HCT116 (cell line): ENCODE measurements around the gene OPHN1. TPM values are rescaled to one million over a fixed set of nuclear protein-coding genes. Genes with fewer than 3 reads are reported as not detected.

ENCODE experiments used
- ATAC-seq: fragments of 200-7000 bp; cut with Tn5 transposase; 2 replicates; pipeline ENCODE4 v1.9.1; 2020; ENCODE audit warnings: mild to moderate bottlenecking, moderate library complexity
- BruUV-seq: library from RNA; stranded (reverse); fragments of 400-500 nt; replicated peaks from 2 replicates; lab custom pipeline; 2021; lab: Mats Ljungman, UMichigan
- CTCF ChIA-PET: fragments of 300-600 bp; sonication (Branson Sonifier 250); formaldehyde crosslinking; loops from one replicate; lab custom pipeline; 2021; ENCODE audit warnings: antibody characterized with exemption; lab: Charles Lee
- POLR2A ChIA-PET: fragments of 300-600, 350-600 bp; sonication (Branson Sonifier 250); formaldehyde crosslinking; loops from one replicate; lab custom pipeline; 2021; ENCODE audit warnings: antibody characterized with exemption; lab: Charles Lee
- RAD21 ChIA-PET, 2 experiments: fragments of 300-600 bp; sonication (Branson Sonifier 250); formaldehyde crosslinking; loops; one replicate each; lab custom pipeline; 2023; ENCODE audit warnings: low total read pairs in 2 of 2; ENCODE audit not compliant: uncharacterized antibody in 2 of 2, unreplicated experiment in 2 of 2, low non-redundant PET in 1 of 2; lab: Charles Lee
- DNase-seq: peaks from one replicate; pipeline ENCODE4 v3.0.0-alpha.2; 2010; ENCODE audit warnings: low read depth, low spot score
- H2AFZ ChIP-seq: fragments of 200-600 bp; shearing (Covaris generic), sonication (generic); 2 replicates; pipeline ENCODE4 v1.6.1; 2017; ENCODE audit warnings: low read depth, mixed run types, mixed read lengths, antibody characterized with exemption, low read length; ENCODE audit not compliant: poor library complexity, severe bottlenecking
- H3K27ac ChIP-seq: 2 replicates; pipeline ENCODE4 v1.5.1; 2012; ENCODE audit warnings: low read depth, low read length
- H3K27me3 ChIP-seq: fragments of 200-600 bp; sonication (generic); 2 replicates; pipeline ENCODE4 v1.6.1; 2016; ENCODE audit warnings: mixed run types, low read length, mixed read lengths; ENCODE audit not compliant: insufficient read depth
- H3K36me3 ChIP-seq, 2 experiments: fragments of 200-500 bp in 1 of 2; fragments of 200-600 bp in 1 of 2; sonication (Bioruptor generic) in 1 of 2; sonication (generic) in 1 of 2; 2 replicates each; pipeline versions ENCODE4 v1.5.1 to v1.6.1; 2014 to 2016; ENCODE audit warnings: low read length in 2 of 2, inconsistent platforms in 1 of 2, mixed read lengths in 1 of 2, mixed run types in 1 of 2; ENCODE audit not compliant: insufficient read depth in 2 of 2, control insufficient read depth in 1 of 2
- H3K4me1 ChIP-seq, 2 experiments: fragments of 200-600 bp in 1 of 2; sonication (generic) in 1 of 2; 2 replicates each; pipeline versions ENCODE4 v1.5.1 to v1.6.1; 2012 to 2017; ENCODE audit warnings: low read length in 2 of 2, inconsistent platforms in 1 of 2, mild to moderate bottlenecking in 1 of 2, mixed read lengths in 1 of 2, mixed run types in 1 of 2, moderate library complexity in 1 of 2; ENCODE audit not compliant: insufficient read depth in 2 of 2, control insufficient read depth in 1 of 2
- H3K4me2 ChIP-seq: fragments of 200-600 bp; sonication (generic); 2 replicates; pipeline ENCODE4 v1.6.1; 2017; ENCODE audit warnings: mixed run types, low read length, mixed read lengths
- H3K4me3 ChIP-seq, 2 experiments: fragments of 200-600 bp in 1 of 2; sonication (generic) in 1 of 2; replicated peaks in 1 of 2; 2 replicates each; pipeline ENCODE4 v1.5.1; 2011 to 2016; ENCODE audit warnings: low read length in 2 of 2, control low read depth in 1 of 2, low read depth in 1 of 2, mild to moderate bottlenecking in 1 of 2, mixed read lengths in 1 of 2, mixed run types in 1 of 2
- H3K79me2 ChIP-seq: fragments of 200-600 bp; sonication (generic); 2 replicates; pipeline ENCODE4 v1.6.1; 2017; ENCODE audit warnings: mild to moderate bottlenecking, mixed run types, low read length, moderate library complexity, mixed read lengths; ENCODE audit not compliant: insufficient read depth
- H3K9ac ChIP-seq: fragments of 200-600 bp; sonication (generic); 2 replicates; pipeline ENCODE4 v1.6.1; 2016; ENCODE audit warnings: low read length, mixed read lengths
- H3K9me2 ChIP-seq: fragments of 200-600 bp; sonication (generic), shearing (Covaris generic); 2 replicates; pipeline ENCODE4 v1.6.1; 2017; ENCODE audit warnings: mixed run types, mild to moderate bottlenecking, moderate library complexity; ENCODE audit not compliant: insufficient read depth
- H3K9me3 ChIP-seq, 2 experiments: fragments of 200-500 bp in 1 of 2; fragments of 200-600 bp in 1 of 2; sonication (Bioruptor generic) in 1 of 2; sonication (generic) in 1 of 2; 2 replicates each; pipeline ENCODE4 v1.6.1; 2014 to 2017; ENCODE audit warnings: low read length in 2 of 2, mixed read lengths in 2 of 2, inconsistent platforms in 1 of 2, low read depth in 1 of 2, mild to moderate bottlenecking in 1 of 2, mixed run types in 1 of 2, moderate library complexity in 1 of 2; ENCODE audit not compliant: control insufficient read depth in 1 of 2, insufficient read depth in 1 of 2
- H4K20me1 ChIP-seq: fragments of 200-600 bp; sonication (generic), shearing (Covaris generic); 2 replicates; pipeline ENCODE4 v1.6.1; 2017; ENCODE audit warnings: mixed run types, mild to moderate bottlenecking, moderate library complexity; ENCODE audit not compliant: insufficient read depth
- CEBPB ChIP-seq: IDR thresholded peaks from 2 replicates; pipeline ENCODE4 v1.6.1; 2012; ENCODE audit warnings: low read depth
- ELF1 ChIP-seq: IDR thresholded peaks from 2 replicates; pipeline ENCODE4 v1.6.1; 2012; ENCODE audit warnings: low read depth, borderline replicate concordance
- EZH2 ChIP-seq: fragments of 200-600 bp; sonication (generic); IDR thresholded peaks from 2 replicates; pipeline ENCODE4 v1.6.1; 2017; ENCODE audit warnings: antibody characterized with exemption, mixed run types
- FOSL1 ChIP-seq: IDR thresholded peaks from 2 replicates; pipeline ENCODE4 v1.6.1; 2012; ENCODE audit warnings: low read depth
- POLR2AphosphoS5 ChIP-seq: IDR thresholded peaks from 2 replicates; pipeline ENCODE4 v1.6.1; 2011; ENCODE audit warnings: mild to moderate bottlenecking, low read depth, low read length, moderate library complexity
- RAD21 ChIP-seq: IDR thresholded peaks from 2 replicates; pipeline ENCODE4 v1.6.1; 2012; ENCODE audit warnings: low read depth, mild to moderate bottlenecking
- SIN3A ChIP-seq: IDR thresholded peaks from 2 replicates; pipeline ENCODE4 v1.6.1; 2012; ENCODE audit warnings: low read depth
- SRF ChIP-seq: IDR thresholded peaks from 2 replicates; pipeline ENCODE4 v1.6.1; 2012; ENCODE audit warnings: low read depth
- ZFX ChIP-seq: fragments of 450-650 bp; IDR thresholded peaks from 2 replicates; pipeline ENCODE4 v1.6.1; 2017
- ZNF274 ChIP-seq: fragments of 200-500 bp; sonication (Bioruptor generic); IDR thresholded peaks from 2 replicates; pipeline ENCODE4 v1.6.1; 2014; ENCODE audit warnings: mild to moderate bottlenecking, low read depth, low read length, inconsistent platforms
- intact Hi-C: fragments of 100-400 bp; cut with micrococcal nuclease; formaldehyde crosslinking; loops from 2 replicates; pipeline ENCODE4 v1.10.0; 2022
- total RNA-seq: library from RNA; stranded (reverse); gene quantifications from one replicate; pipeline ENCODE4 v1.2.1, GENCODE V29; 2021; ENCODE audit not compliant: unreplicated experiment
- TF ChIP-seq, protein P1 (sequence below): IDR thresholded peaks from 2 replicates; pipeline ENCODE4 v1.6.1; 2012

The OPHN1 gene
- total RNA-seq, 1 experiment from 2014 or later: 2.9 TPM

DNA sequence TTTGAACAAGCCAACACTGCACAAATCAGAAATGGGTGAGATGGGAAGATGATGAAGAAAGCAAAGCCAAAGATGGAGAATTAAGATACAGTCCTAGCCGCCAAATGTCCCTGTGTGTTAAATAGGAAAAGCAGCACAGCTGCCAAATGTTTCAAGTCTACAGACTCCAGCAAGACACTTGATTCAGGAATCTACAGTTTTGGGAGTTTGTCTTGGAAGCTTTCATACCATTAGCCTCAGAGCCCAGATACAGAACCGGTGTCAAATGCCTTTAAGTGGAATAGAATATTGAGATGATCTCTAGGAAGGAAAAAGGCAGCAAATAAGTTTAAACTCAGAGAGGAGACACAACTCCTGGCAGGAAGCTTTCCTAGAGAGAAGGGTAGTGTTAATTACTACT is 30.3 kb downstream of the OPHN1 start:
- ATAC-seq (no peak), DNase-seq (no peak)
- ChIA-PET CTCF (no interaction called here), RAD21 (no interaction called here), POLR2A (no interaction called here)
- Histone ChIP-seq H3K27me3 (no peaks in the 10 kb centered on the region), H3K4me3 (no peak overlapping the region), H3K9me3 (no peaks in the 10 kb centered on the region), H3K4me1 (peaks cover 0 to 3% of the 10 kb centered on the region in 2 experiments; a peak in 2 of 4 replicates), H3K27ac (no peak overlapping the region), H3K79me2 (no peaks in the 10 kb centered on the region), H3K4me2 (no peak overlapping the region), H3K36me3 (no peaks in the 10 kb centered on the region), H4K20me1 (no peaks in the 10 kb centered on the region), H3K9me2 (no peaks in the 10 kb centered on the region), H2AFZ (no peak overlapping the region), H3K9ac (no peak overlapping the region)
- intact Hi-C loops: no loop called here
- no peak for TF ChIP-seq SRF
- no peak for TF ChIP-seq ZFX
- no peak for TF ChIP-seq CEBPB
- BruUV-seq: no TSS peak

DNA sequence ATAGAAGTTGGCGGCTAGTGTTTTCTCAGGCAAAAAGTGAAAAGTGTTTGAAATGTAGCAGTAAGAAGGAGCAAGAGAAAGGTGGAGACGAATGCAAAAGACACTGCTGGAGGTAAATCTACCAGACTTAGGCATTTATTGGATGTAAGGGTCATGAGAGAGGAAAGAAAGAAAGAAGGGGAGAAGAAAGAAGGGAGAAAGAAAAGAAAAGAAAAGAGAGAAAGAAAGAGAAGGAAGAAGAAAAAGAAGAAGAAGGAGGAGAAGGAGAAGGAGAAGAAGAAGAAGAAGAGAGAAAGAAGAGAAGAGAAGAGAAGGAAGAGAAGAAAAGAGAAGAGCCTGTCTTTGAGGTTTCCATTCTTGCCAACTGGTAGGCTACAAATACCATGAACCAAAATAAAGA is 31.2 kb downstream of the OPHN1 start:
- Histone ChIP-seq H3K9me2 (no peaks in the 10 kb centered on the region), H3K9me3 (no peaks in the 10 kb centered on the region), H3K4me3 (no peak overlapping the region), H3K27ac (no peak overlapping the region), H3K9ac (no peak overlapping the region), H2AFZ (no peak overlapping the region), H3K36me3 (no peaks in the 10 kb centered on the region), H3K4me2 (no peak overlapping the region), H3K79me2 (no peaks in the 10 kb centered on the region), H4K20me1 (no peaks in the 10 kb centered on the region), H3K4me1 (peaks cover 0 to 3% of the 10 kb centered on the region in 2 experiments; a peak in 2 of 4 replicates), H3K27me3 (no peaks in the 10 kb centered on the region)
- intact Hi-C loops: no loop called here
- ChIA-PET RAD21 (no interaction called here), POLR2A (no interaction called here), CTCF (no interaction called here)
- no peak for TF ChIP-seq POLR2AphosphoS5
- TF ChIP-seq RAD21: no peak
- TF ChIP-seq ELF1: no peak
- no peak for TF ChIP-seq ZFX
- TF ChIP-seq, protein P1, sequence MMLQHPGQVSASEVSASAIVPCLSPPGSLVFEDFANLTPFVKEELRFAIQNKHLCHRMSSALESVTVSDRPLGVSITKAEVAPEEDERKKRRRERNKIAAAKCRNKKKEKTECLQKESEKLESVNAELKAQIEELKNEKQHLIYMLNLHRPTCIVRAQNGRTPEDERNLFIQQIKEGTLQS: no peak
- TF ChIP-seq FOSL1: no peak
- no peak for TF ChIP-seq SIN3A
- no peak for TF ChIP-seq EZH2
- TF ChIP-seq ZNF274: no peak
- ATAC-seq (no peak), DNase-seq (no peak)
- BruUV-seq: no TSS peak
